Measurements from ENCODE around the gene FOXN3. TPM values are rescaled to one million over a fixed set of nuclear protein-coding genes. Genes with fewer than 3 reads are reported as not detected.

Gene FOXN3
- polyA plus RNA-seq, 1 experiment = 46.5 TPM

- Histone ChIP-seq H3K27ac (ENCODE audit: low read depth, low read length) (no peak overlapping the region), H3K27me3 (ENCODE audit: control insufficient read depth, insufficient read depth, low read length) (no peaks in the 10 kb centered on the region), H3K4me3 (ENCODE audit: low read depth, low read length) (no peak overlapping the region), H3K9me3 (ENCODE audit: control insufficient read depth, insufficient read depth, low read length) (0 out of 2 replicates have a peak, but pooled peaks cover 2% of the 10 kb centered on the region)
- no peak for TF ChIP-seq CTCF (IDR thresholded peaks at IDR 0.05; ENCODE audit: low read depth, low read length)
- ChIA-PET POLR2A (interaction anchor here (0.7 kb wide), 2 partner anchors 32 to 133 kb away, joined by 3 read pairs; no protein-coding TSS in a partner anchor), CTCF (interaction anchor here (0.6 to 0.7 kb wide), 2 partner anchors 330 to 418 kb away, joined by 3 to 5 read pairs; no protein-coding TSS in a partner anchor)
- no peak for DNase-seq (ENCODE audit: low read depth, low spot score)
Observed at GRCh38 chr14:89371585-89372511, 45.2 kb downstream of the FOXN3 start.

GRCh38 chr14:89370781-89371180, 46.3 kb downstream of the FOXN3 start:
- ChIA-PET CTCF (no interaction called here), POLR2A (no interaction called here)
- H3K27me3 ChIP-seq (ENCODE audit: control insufficient read depth, insufficient read depth, low read length) = no peaks in the 10 kb centered on the region
- TF ChIP-seq CTCF (IDR thresholded peaks at IDR 0.05; ENCODE audit: low read depth, low read length) = no peak
- no peak overlapping the region for H3K4me3 ChIP-seq (ENCODE audit: low read depth, low read length)
- no peak overlapping the region for H3K27ac ChIP-seq (ENCODE audit: low read depth, low read length)
- H3K9me3 ChIP-seq (ENCODE audit: control insufficient read depth, insufficient read depth, low read length) = 0 out of 2 replicates have a peak, but pooled peaks cover 2% of the 10 kb centered on the region
- no peak for DNase-seq (ENCODE audit: low read depth, low spot score)

- Histone ChIP-seq H3K4me3 (ENCODE audit: low read depth, low read length) (no peak overlapping the region), H3K27me3 (ENCODE audit: control insufficient read depth, insufficient read depth, low read length) (no peaks in the 10 kb centered on the region), H3K9me3 (ENCODE audit: control insufficient read depth, insufficient read depth, low read length) (0 out of 2 replicates have a peak, but pooled peaks cover 2% of the 10 kb centered on the region), H3K27ac (ENCODE audit: low read depth, low read length) (no peak overlapping the region)
- CTCF ChIA-PET = no interaction called here
- POLR2A ChIA-PET = no interaction called here
- TF ChIP-seq CTCF (IDR thresholded peaks at IDR 0.05; ENCODE audit: low read depth, low read length) = no peak
- no peak for DNase-seq (ENCODE audit: low read depth, low spot score)
Observed at GRCh38 chr14:89370381-89370780, 46.7 kb downstream of the FOXN3 start.

GRCh38 chr14:89369656-89370055, 47.4 kb downstream of the FOXN3 start:
- ChIA-PET POLR2A (no interaction called here), CTCF (no interaction called here)
- Histone ChIP-seq H3K27me3 (ENCODE audit: control insufficient read depth, insufficient read depth, low read length) (no peaks in the 10 kb centered on the region), H3K9me3 (ENCODE audit: control insufficient read depth, insufficient read depth, low read length) (0 out of 2 replicates have a peak, but pooled peaks cover 2% of the 10 kb centered on the region), H3K27ac (ENCODE audit: low read depth, low read length) (no peak overlapping the region), H3K4me3 (ENCODE audit: low read depth, low read length) (no peak overlapping the region)
- DNase-seq (ENCODE audit: low read depth, low spot score) = no peak
- TF ChIP-seq CTCF (IDR thresholded peaks at IDR 0.05; ENCODE audit: low read depth, low read length) = no peak
